ENCODE measurements around the gene CKB. TPM values are rescaled to one million over a fixed set of nuclear protein-coding genes. Genes with fewer than 3 reads are reported as not detected.

Gene CKB
- total and polyA plus RNA-seq, 9 of the 15 experiments (the other 6 are each of a cell fraction or from before 2014, with no cell fraction given) = 23.9 to 692 (median 132) TPM

GRCh38 chr14:103526247-103526913 lies 3.8 kb upstream of the CKB start:
- 0 out of 2 replicates have a peak, but pooled peaks have one; percentile 9 for TF ChIP-seq ZBTB7A (IDR thresholded peaks at IDR 0.05; ENCODE audit: borderline replicate concordance, control insufficient read depth, low read depth, low read length)
- 0 out of 2 replicates have a peak, but pooled peaks have one; percentile 19 for TF ChIP-seq POLR2G (IDR thresholded peaks at IDR 0.05; ENCODE audit: low read depth, low read length)
- TF ChIP-seq ZMIZ1 (IDR thresholded peaks at IDR 0.05; ENCODE audit: low read depth in 2 of 2, low read length in 2 of 2) = no peak
- Histone ChIP-seq H3K9ac (ENCODE audit: insufficient read depth in 1 of 2, low read depth in 2 of 2, low read length in 2 of 2) (peak overlapping the region in 1 of 2 experiments; percentile 75; a peak in 2 of 4 replicates), H3K4me1 (replicated peaks in 1 of 2; ENCODE audit: control insufficient read depth in 2 of 2, insufficient read depth in 2 of 2, low read length in 2 of 2) (peaks cover 21 to 86% of the 10 kb centered on the region in 2 experiments; a peak in 4 of 5 replicates), H3K9me3 (replicated peaks; ENCODE audit: control insufficient read depth, insufficient read depth, low read depth, low read length) (no peaks in the 10 kb centered on the region), H3K79me2 (ENCODE audit: control insufficient read depth, insufficient read depth, low read length) (peaks cover 43% of the 10 kb centered on the region), H3K36me3 (ENCODE audit: control insufficient read depth, insufficient read depth, low read length) (peaks cover 14% of the 10 kb centered on the region; the same call in 2 of the 3 replicates), H3K27ac (ENCODE audit: extremely low read depth, low read depth, low read length) (no peak overlapping the region), H3K4me3 (no peak overlapping the region), H2AFZ (ENCODE audit: low read depth, low read length) (no peak overlapping the region), H3K9me1 (ENCODE audit: control insufficient read depth, insufficient read depth, low read length) (peaks cover 6% of the 10 kb centered on the region), H3K4me2 (ENCODE audit: insufficient read depth, low read length) (no peak overlapping the region), H3K27me3 (ENCODE audit: control insufficient read depth in 2 of 2, insufficient read depth in 2 of 2, low read length in 2 of 2) (no peaks in the 10 kb centered on the region), H4K20me1 (replicated peaks; ENCODE audit: control insufficient read depth, insufficient read depth, low read length) (no peaks in the 10 kb centered on the region; the same call in 1 of the 2 replicates)
- in situ Hi-C loops (cut with MboI) = no loop called here
- intact Hi-C loops (cut with micrococcal nuclease) = loop anchor here (10.0 kb wide), 1 partner anchor 132 kb away; no protein-coding TSS in a partner anchor
- no peak for ATAC-seq
- CTCF ChIA-PET (ENCODE audit: low intra/inter-chr PET ratio) = no interaction called here
- POLR2A ChIA-PET = interaction anchor here (0.7 to 0.9 kb wide), 2 partner anchors 10 to 428 kb away, joined by 3 to 4 read pairs; no protein-coding TSS in a partner anchor
- WGBS (ENCODE audit: insufficient coverage, low coverage, missing lambda C conversion rate) = 73% methylated on average over 4 of the region's 8 CpGs
- FAIRE-seq = no peak
- DNase-seq (ENCODE audit: extremely low read depth in 1 of 4, low spot score in 3 of 4) = no peak
- no TSS peak for BruUV-seq (replicated peaks)
